ENCODE data around the gene COBL.

Gene COBL

DNA sequence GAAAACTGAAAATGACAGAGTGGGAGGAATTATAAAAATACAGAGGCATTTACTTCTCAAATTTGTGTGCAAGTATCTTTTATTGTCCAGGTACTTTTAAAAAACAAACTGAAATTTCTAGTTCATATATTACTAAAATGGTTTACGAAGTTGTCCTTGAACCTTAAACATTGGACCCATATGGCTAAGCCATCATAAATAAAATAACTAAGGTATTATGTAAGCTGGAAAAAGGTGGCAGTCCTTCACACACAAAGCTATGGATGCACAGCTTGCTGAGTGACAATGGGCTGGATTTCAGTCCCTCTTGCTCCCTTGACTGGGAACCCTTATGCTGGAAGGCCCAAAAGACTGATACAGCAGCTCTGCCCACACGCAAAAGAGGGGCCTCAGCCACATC lies 66.1 kb downstream of the COBL start:
- no peak for DNase-seq (ENCODE audit: low read depth)

DNA sequence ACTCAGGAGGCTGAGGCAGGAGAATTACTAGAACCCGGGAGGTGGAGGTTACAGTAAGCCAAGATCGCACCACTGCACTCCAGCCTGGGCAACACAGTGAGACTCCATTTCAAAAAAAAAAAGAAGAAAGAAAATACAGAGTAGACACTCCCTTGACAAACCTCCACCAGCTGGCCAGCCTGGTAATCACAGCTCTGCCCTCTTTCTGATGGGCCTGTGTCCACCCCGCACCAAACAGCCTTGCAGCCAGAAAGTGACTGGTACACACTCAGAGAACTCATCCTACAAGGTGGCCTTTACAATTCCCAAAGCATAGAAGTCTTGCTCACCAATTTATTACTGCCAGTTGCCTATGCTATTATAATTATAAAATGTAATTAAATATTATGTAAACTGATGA lies 66.6 kb downstream of the COBL start:
- no peak for DNase-seq (ENCODE audit: low read depth)

GRCh38 chr7:51249187-51249945 lies 67.2 kb downstream of the COBL start:
- no peak for DNase-seq (ENCODE audit: low read depth)

GRCh38 chr7:51246258-51247245 lies 70.1 kb downstream of the COBL start:
- no peak for DNase-seq (ENCODE audit: low read depth)

GRCh38 chr7:51244885-51245284 lies 71.7 kb downstream of the COBL start:
- DNase-seq (ENCODE audit: low read depth): no peak

DNA sequence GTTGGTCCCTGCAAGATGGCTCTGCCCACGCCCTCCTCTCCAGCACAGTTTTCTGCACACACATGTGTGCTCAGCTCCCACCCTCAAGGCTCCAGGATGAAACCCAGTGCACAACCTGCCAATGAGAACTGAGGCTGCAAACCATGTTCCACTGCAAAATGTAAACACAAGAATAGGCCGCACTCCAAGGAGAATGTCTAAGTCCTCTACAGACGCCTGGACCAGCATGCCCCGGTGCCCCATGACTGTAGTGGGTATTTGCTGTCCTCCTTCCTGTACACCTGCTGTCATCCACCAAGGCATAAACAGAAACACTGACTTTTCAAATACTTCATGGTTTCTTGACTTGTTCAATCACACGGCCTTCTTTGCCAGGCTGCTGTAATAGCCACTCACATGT lies 72.6 kb downstream of the COBL start:
- no peak for DNase-seq (ENCODE audit: low read depth)

DNA sequence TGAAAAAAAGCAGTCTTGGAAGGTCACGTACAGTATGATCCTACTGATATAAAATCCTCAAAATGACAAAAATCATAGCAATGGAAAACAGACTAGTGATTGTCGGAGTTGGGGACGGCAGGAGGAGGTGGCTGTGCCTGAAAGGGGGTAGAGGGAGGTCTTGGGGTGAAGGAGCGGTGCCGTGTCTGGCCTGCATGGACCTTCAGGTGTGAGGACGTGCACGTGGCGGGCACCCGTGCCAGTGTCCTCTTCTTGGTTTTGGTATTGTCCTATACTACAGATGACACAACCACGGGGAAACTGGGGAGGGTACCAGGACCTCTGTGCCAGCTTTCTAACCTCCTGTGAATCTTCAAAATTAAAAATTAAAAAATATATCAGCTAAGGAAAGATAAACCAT lies 73.0 kb downstream of the COBL start:
- DNase-seq (ENCODE audit: low read depth): no peak

- DNase-seq (ENCODE audit: low read depth): no peak
These were observed 73.6 kb downstream of the COBL start for GRCh38 chr7:51242881-51243518.

GRCh38 chr7:51242007-51242691 lies 74.5 kb downstream of the COBL start:
- DNase-seq (ENCODE audit: low read depth): no peak

DNA sequence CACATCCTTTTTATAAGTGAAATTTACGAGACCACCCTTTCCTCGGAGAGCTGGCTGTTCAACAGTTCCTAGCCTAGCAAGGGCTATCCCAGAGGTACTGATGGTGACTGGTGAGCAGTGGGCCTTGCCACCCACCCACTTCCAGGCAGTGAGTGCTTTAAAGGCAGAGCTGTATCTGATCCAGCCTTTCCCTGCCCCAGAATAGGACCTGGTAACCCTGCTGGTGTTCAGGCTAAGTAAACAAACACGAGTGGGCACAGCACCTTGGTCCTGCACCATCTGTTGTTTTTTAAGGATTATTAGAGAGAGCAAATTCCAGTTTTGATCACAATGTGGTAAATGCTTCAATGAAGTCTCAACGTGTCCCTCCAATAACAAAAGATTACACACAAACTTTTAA lies 75.7 kb downstream of the COBL start:
- DNase-seq (ENCODE audit: low read depth): no peak

GRCh38 chr7:51239691-51240090 lies 76.9 kb downstream of the COBL start:
- DNase-seq (ENCODE audit: low read depth): no peak

DNA sequence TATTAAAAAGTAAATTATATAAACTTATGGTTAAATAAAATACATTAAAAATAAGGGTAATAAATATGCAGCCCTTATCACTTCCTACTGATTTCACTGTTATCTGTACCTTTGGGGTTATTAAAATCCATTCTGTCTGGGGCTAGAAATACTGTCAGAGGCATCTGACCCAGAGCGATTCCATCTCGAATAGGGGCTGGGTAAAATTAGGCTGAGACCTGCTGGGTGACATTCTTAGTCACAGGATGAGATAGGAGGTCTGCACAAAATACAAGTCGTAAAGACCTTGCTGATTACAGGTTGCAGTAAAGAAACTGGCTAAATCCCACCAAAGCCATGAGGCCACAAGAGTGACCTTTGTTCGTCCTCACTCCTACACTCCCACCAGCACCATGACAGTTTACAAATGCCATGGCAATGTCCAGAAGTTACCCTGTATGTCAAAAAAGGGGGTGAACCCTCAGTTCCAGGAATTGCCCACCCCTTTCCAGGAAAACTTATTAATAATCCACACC lies 77.6 kb downstream of the COBL start:
- DNase-seq (ENCODE audit: low read depth): no peak

DNA sequence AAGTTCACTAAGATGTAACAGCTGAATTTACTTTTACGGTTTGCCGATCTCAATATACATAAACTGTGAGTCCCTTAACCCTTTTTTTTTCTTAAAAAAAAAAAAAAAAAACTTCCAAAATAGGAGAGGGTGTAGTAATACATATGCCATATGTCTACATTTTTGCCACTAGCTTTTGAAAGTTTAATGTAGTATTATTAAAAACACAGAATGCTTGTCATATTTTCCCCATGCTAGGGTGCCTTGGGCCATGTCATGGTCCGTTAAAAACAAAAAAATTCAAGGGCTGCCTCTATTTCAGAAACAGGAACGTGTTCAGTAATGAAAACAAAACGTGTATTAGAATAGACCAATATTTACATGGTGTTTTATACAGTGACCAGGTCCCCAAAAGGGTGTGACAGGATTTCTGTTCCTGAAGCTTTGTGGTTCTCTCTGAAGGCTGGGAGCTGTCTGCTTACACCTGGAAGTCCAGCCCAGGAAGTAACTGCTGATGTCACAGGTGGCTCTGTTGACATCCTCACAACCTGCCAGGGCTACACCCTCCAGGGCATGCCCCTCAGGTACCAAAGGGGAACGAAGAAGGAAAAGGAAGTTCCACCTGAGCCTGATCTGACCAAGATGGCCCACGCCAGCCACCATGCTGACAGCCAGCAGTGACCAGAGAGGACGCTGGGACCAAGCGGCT lies 79.0 kb downstream of the COBL start:
- no peak for DNase-seq (ENCODE audit: low read depth)

GRCh38 chr7:51236470-51237132 lies 80.0 kb downstream of the COBL start:
- no peak for DNase-seq (ENCODE audit: low read depth)

DNA sequence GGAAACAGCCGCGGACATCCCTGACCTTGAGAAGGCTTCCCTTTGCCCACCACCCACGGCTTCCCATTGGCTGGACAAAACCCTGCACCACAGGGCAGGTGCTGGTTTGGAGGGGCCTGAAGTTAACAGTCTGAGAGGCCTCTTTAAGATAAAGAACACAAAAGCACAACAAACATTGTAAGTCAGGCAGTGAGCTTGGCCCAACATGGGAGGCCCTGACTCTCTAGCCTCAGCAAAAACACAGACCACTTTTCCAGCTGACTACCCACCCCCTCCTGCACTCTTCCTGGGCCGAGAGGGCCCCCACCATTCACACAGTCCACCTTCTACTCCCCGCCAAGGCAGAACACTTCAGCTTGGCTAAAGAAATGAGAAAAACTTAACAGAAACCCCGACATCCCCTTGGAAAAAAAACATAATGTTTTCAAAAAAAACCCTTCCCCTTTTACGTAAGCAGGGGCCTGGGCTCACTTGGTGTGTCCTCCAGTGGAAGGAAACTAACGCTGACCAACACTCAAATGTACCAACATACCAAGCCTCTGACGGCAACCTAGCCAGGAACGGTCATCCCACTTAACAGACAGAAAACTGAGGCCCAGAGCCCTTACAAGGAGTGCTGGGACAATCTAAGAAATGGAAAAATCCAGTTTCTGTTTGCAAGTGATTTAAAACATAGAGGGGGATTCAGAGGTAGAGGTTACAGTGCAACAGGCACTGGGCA lies 80.9 kb downstream of the COBL start:
- no peak for DNase-seq (ENCODE audit: low read depth)

DNA sequence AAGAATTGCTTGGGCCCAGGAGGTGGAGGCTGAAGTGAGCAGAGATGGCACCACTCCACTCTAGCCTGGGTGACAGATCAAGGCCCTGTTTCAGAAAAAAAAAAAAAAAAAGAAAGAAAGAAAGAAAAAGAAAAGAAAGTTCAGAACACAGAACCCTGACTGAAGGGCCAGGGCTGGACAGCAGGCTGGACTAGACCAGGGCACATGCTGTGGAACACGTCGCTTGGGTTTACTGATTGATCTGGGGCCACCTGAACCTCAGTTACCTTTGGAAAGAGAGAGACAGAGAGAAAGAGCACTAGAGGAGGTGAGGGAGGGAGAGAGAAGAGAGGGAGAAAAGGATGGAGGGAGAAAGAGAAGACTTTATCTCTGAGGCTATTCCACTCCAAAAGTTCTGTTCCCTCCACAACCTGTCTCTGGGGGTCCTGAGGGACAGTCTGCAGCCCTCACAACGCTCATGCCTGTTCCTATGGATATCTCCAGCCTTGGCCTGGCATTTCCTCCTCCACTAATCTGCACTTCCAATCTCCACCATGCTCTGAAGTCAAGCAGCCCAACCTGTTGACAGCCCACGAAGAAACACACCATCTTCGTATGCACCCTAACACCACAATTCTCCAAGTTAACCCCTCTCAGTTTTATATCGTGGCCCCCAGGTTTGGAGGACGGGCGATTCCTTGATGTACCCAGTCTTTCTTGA lies 81.8 kb downstream of the COBL start:
- no peak for DNase-seq (ENCODE audit: low read depth)

DNA sequence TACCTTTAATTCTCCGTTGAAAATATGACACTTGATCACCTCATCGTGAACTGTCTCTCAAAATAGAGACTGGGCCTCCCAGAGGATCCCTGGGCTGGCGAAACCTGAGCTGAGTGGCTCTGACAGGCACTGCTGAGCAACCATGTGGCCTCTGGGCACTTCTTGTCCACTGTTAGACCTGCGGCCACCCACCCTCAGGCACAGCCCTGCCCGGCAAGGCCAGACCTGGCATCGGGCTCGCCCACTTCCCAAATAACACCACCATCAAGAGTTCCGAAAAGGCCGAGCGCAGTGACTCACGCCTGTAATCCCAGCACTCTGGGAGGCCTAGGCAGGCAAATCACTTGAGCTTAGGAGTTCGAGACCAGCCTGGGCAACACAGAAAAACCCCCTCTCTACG lies 82.5 kb downstream of the COBL start:
- DNase-seq (ENCODE audit: low read depth): no peak

DNA sequence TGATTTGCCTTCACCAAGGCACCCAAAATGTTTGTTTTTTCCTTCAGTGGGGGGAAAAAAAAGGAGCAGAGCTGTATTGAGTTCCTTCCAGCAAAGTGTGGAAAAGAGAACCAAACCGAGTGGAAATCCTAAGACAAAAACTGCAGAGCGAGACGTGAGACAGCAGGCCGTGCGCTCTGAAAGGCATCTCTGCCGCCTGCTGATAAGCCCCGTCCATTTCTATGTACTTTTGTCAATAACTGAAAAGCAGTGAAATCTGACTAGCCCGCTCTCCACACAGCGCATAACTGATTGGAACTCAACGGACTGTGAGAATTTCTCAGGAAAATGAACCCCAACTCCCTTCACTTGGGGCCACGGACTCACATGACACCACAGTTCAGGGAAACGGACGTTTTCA lies 83.2 kb downstream of the COBL start:
- no peak for DNase-seq (ENCODE audit: low read depth)

- no peak for DNase-seq (ENCODE audit: low read depth)
These were observed 85.9 kb downstream of the COBL start for GRCh38 chr7:51230723-51231122.

GRCh38 chr7:51230324-51230625 lies 86.3 kb downstream of the COBL start:
- no peak for DNase-seq (ENCODE audit: low read depth)

Data from fibroblast of the conjunctiva (primary cell).